H1 (cell line): ENCODE measurements around the gene FRZB. TPM values are rescaled to one million over a fixed set of nuclear protein-coding genes. Genes with fewer than 3 reads are reported as not detected.

Experiments used
- CTCF ChIA-PET: fragments of 300-600 bp; sonication (Branson Sonifier 250); formaldehyde crosslinking; loops from one replicate; lab custom pipeline; 2021; ENCODE audit not compliant: partially characterized antibody; lab: Charles Lee
- POLR2A ChIA-PET: fragments of 300-600 bp; sonication (Branson Sonifier 250); formaldehyde crosslinking; loops from one replicate; lab custom pipeline; 2021; ENCODE audit warnings: inconsistent platforms; ENCODE audit not compliant: partially characterized antibody; lab: Charles Lee
- DNase-seq, 2 experiments: peaks; one replicate each; pipeline versions ENCODE4 v3.0.0 to v3.0.0-alpha.2; 2010 to 2022; ENCODE audit warnings: low spot score in 2 of 2, low read depth in 1 of 2, mixed read lengths in 1 of 2
- FAIRE-seq: peaks from 2 replicates; lab custom pipeline; 2011; peaks lifted over from hg19 to GRCh38; lab: Jason Lieb, UNC
- H2AFZ ChIP-seq: 2 replicates; pipeline ENCODE4 v1.8.1; 2012; ENCODE audit warnings: low read length, inconsistent platforms
- H2AK5ac ChIP-seq: 2 replicates; pipeline ENCODE4 v1.6.1; 2013; ENCODE audit warnings: low read depth, low read length
- H2BK120ac ChIP-seq: replicated peaks from 2 replicates; pipeline ENCODE3; 2013; ENCODE audit warnings: low read depth, low read length, inconsistent platforms
- H2BK12ac ChIP-seq: 2 replicates; pipeline ENCODE4 v1.6.1; 2013; ENCODE audit warnings: low read depth, low read length
- H2BK15ac ChIP-seq: 2 replicates; pipeline ENCODE4 v1.6.1; 2013; ENCODE audit warnings: low read length
- H2BK20ac ChIP-seq: 2 replicates; pipeline ENCODE4 v1.6.1; 2013; ENCODE audit warnings: low read length
- H2BK5ac ChIP-seq: 2 replicates; pipeline ENCODE4 v1.6.1; 2013; ENCODE audit warnings: low read depth, low read length
- H3K14ac ChIP-seq: 2 replicates; pipeline ENCODE4 v1.6.1; 2013; ENCODE audit warnings: inconsistent platforms; ENCODE audit not compliant: insufficient read length
- H3K18ac ChIP-seq: 2 replicates; pipeline ENCODE4 v1.6.1; 2013; ENCODE audit warnings: low read length; ENCODE audit errors: extremely low read depth
- H3K23ac ChIP-seq: 2 replicates; pipeline ENCODE4 v1.6.1; 2013; ENCODE audit warnings: inconsistent platforms; ENCODE audit not compliant: insufficient read length
- H3K23me2 ChIP-seq: 2 replicates; pipeline ENCODE4 v1.6.1; 2013; ENCODE audit warnings: low read depth, low read length
- H3K27ac ChIP-seq: 2 replicates; pipeline ENCODE4 v1.6.1; 2011; ENCODE audit warnings: low read depth, low read length, inconsistent platforms
- H3K27me3 ChIP-seq, 4 experiments: replicated peaks in 1 of 4; 1 replicate in 1 of 4; 2 replicates in 3 of 4; pipeline versions ENCODE4 v1.6.1 to v1.8.1; 2011 to 2013; ENCODE audit warnings: low read length in 3 of 4, mild to moderate bottlenecking in 3 of 4, inconsistent platforms in 2 of 4, mixed read lengths in 2 of 4, moderate library complexity in 1 of 4; ENCODE audit not compliant: control insufficient read depth in 3 of 4, insufficient read depth in 3 of 4; ENCODE audit errors: extremely low read depth in 1 of 4
- H3K36me3 ChIP-seq, 4 experiments: 2 replicates each; pipeline versions ENCODE4 v1.6.1 to v1.8.1; 2011 to 2013; ENCODE audit warnings: mild to moderate bottlenecking in 4 of 4, low read length in 3 of 4, moderate library complexity in 2 of 4, control low read depth in 1 of 4, inconsistent platforms in 1 of 4; ENCODE audit not compliant: insufficient read depth in 4 of 4, control insufficient read depth in 2 of 4
- H3K4ac ChIP-seq: replicated peaks from 2 replicates; pipeline ENCODE3; 2013; ENCODE audit warnings: low read length, low read depth, mixed read lengths, inconsistent platforms; ENCODE audit not compliant: insufficient read length
- H3K4me1 ChIP-seq, 4 experiments: replicated peaks in 1 of 4; 1 replicate in 1 of 4; 2 replicates in 3 of 4; pipeline versions ENCODE4 v1.6.1 to v1.8.1; 2011 to 2013; ENCODE audit warnings: low read length in 3 of 4, inconsistent platforms in 2 of 4, mixed read lengths in 1 of 4; ENCODE audit not compliant: insufficient read depth in 4 of 4, control insufficient read depth in 3 of 4
- H3K4me2 ChIP-seq, 2 experiments: 2 replicates each; pipeline versions ENCODE4 v1.6.1 to v1.8.1; 2011 to 2013; ENCODE audit warnings: low read depth in 2 of 2, low read length in 2 of 2, control low read depth in 1 of 2, inconsistent platforms in 1 of 2, mild to moderate bottlenecking in 1 of 2; ENCODE audit not compliant: insufficient read depth in 1 of 2
- H3K4me3 ChIP-seq, 4 experiments: fragments of 200-600, 300-600 bp in 1 of 4; sonication (generic), shearing (Covaris generic), sonication (Bioruptor Twin) in 1 of 4; 2 replicates each; pipeline versions ENCODE4 v1.5.1 to v1.8.1; 2011 to 2016; ENCODE audit warnings: low read length in 4 of 4, low read depth in 3 of 4, control low read depth in 2 of 4, inconsistent platforms in 2 of 4, mild to moderate bottlenecking in 2 of 4, mixed read lengths in 1 of 4, moderate library complexity in 1 of 4; ENCODE audit not compliant: insufficient read depth in 2 of 4; ENCODE audit errors: extremely low read depth in 1 of 4
- H3K56ac ChIP-seq: replicated peaks from 2 replicates; pipeline ENCODE3; 2013; ENCODE audit warnings: low read depth, mild to moderate bottlenecking, mixed read lengths, low read length, inconsistent platforms; ENCODE audit not compliant: insufficient read length
- H3K79me1 ChIP-seq: 2 replicates; pipeline ENCODE4 v1.6.1; 2013; ENCODE audit warnings: low read depth, low read length, control low read depth
- H3K79me2 ChIP-seq, 2 experiments: 2 replicates each; pipeline versions ENCODE4 v1.6.1 to v1.8.1; 2012 to 2013; ENCODE audit warnings: low read length in 2 of 2, mild to moderate bottlenecking in 2 of 2, inconsistent platforms in 1 of 2; ENCODE audit not compliant: insufficient read depth in 2 of 2, control insufficient read depth in 1 of 2
- H3K9ac ChIP-seq, 4 experiments: replicated peaks in 1 of 4; 1 replicate in 1 of 4; 2 replicates in 3 of 4; pipeline versions ENCODE4 v1.6.1 to v1.8.1; 2011 to 2013; ENCODE audit warnings: low read depth in 3 of 4, low read length in 3 of 4, control low read depth in 2 of 4, mild to moderate bottlenecking in 2 of 4, moderate library complexity in 2 of 4, inconsistent platforms in 1 of 4; ENCODE audit errors: extremely low read depth in 1 of 4
- H3K9me3 ChIP-seq, 2 experiments: 2 replicates each; pipeline versions ENCODE4 v1.6.1 to v1.8.1; 2012 to 2013; ENCODE audit warnings: mild to moderate bottlenecking in 2 of 2, moderate library complexity in 2 of 2, control low read depth in 1 of 2, inconsistent platforms in 1 of 2, low read depth in 1 of 2, low read length in 1 of 2, mixed read lengths in 1 of 2; ENCODE audit not compliant: insufficient read depth in 2 of 2
- H4K20me1 ChIP-seq, 2 experiments: replicated peaks in 1 of 2; 2 replicates each; pipeline versions ENCODE3 to v1.8.1; 2011 to 2013; ENCODE audit warnings: inconsistent platforms in 2 of 2, low read length in 2 of 2, mild to moderate bottlenecking in 1 of 2; ENCODE audit not compliant: insufficient read depth in 2 of 2, control insufficient read depth in 1 of 2
- H4K5ac ChIP-seq: 2 replicates; pipeline ENCODE4 v1.6.1; 2013; ENCODE audit warnings: low read length, low read depth, mixed read lengths, inconsistent platforms; ENCODE audit not compliant: insufficient read length
- H4K8ac ChIP-seq: 2 replicates; pipeline ENCODE4 v1.8.0; 2013; ENCODE audit warnings: mild to moderate bottlenecking, moderate library complexity, low read length, inconsistent platforms; ENCODE audit not compliant: insufficient read depth; ENCODE audit errors: extremely low read depth
- H4K91ac ChIP-seq: replicated peaks from 2 replicates; pipeline ENCODE3; 2013; ENCODE audit warnings: low read length, mixed read lengths, inconsistent platforms; ENCODE audit not compliant: insufficient read length
- CBX8 ChIP-seq: fragments of 300-800, 300-1000 bp; sonication (generic); IDR thresholded peaks from 2 replicates; pipeline ENCODE4 v1.7.1; 2016; ENCODE audit warnings: low read depth, low read length, borderline replicate concordance
- EGR1 ChIP-seq: IDR thresholded peaks from 2 replicates; pipeline ENCODE4 v1.6.1; 2011; ENCODE audit warnings: low read depth, low read length, borderline replicate concordance
- JUND ChIP-seq: IDR thresholded peaks from 2 replicates; pipeline ENCODE4 v1.6.1; 2011; ENCODE audit warnings: mild to moderate bottlenecking, improper control_type of control experiment, low read length
- PHF8 ChIP-seq: fragments of 200-600 bp; sonication (generic); conservative IDR thresholded peaks from 2 replicates; pipeline ENCODE4 v1.7.1; 2012; ENCODE audit warnings: low read depth, mild to moderate bottlenecking, inconsistent platforms, low read length, moderate library complexity
- POLR2A ChIP-seq, 2 experiments: IDR thresholded peaks; 1 replicate in 1 of 2; 2 replicates in 1 of 2; pipeline ENCODE4 v1.6.1; 2011; ENCODE audit warnings: low read depth in 2 of 2, low read length in 2 of 2, mild to moderate bottlenecking in 2 of 2; ENCODE audit errors: control extremely low read depth in 1 of 2
- RBBP5 ChIP-seq: IDR thresholded peaks from 2 replicates; pipeline ENCODE4 v1.7.1; 2012; ENCODE audit warnings: low read depth, mild to moderate bottlenecking, inconsistent platforms, low read length, moderate library complexity, borderline replicate concordance
- SAP30 ChIP-seq: fragments of 300-600 bp; sonication (generic); IDR thresholded peaks from 2 replicates; pipeline ENCODE4 v1.7.1; 2012; ENCODE audit warnings: low read length, moderate library complexity, mild to moderate bottlenecking, inconsistent platforms; ENCODE audit not compliant: insufficient read depth, insufficient replicate concordance
- SIRT6 ChIP-seq: IDR thresholded peaks from one replicate; pipeline ENCODE4 v1.7.1; 2012; ENCODE audit warnings: low read length, inconsistent platforms
- SIX5 ChIP-seq: IDR thresholded peaks from 2 replicates; pipeline ENCODE4 v1.6.1; 2011; ENCODE audit warnings: mild to moderate bottlenecking, low read depth, low read length
- SP2 ChIP-seq: IDR thresholded peaks from 2 replicates; pipeline ENCODE4 v1.6.1; 2012; ENCODE audit warnings: mild to moderate bottlenecking, low read length, inconsistent platforms
- TAF1 ChIP-seq: IDR thresholded peaks from 2 replicates; pipeline ENCODE4 v1.6.1; 2011; ENCODE audit warnings: mild to moderate bottlenecking, low read depth, low read length
- TBP ChIP-seq: IDR thresholded peaks from 2 replicates; pipeline ENCODE4 v1.6.1; 2011; ENCODE audit warnings: low read depth, low read length, improper control_type of control experiment
- YY1 ChIP-seq: IDR thresholded peaks from 2 replicates; pipeline ENCODE4 v1.6.1; 2011; ENCODE audit warnings: low read depth, mild to moderate bottlenecking, low read length
- ZNF274 ChIP-seq: IDR thresholded peaks from 2 replicates; pipeline ENCODE4 v1.7.0; 2012; ENCODE audit warnings: low read length, borderline replicate concordance; ENCODE audit errors: extremely low read depth
- WGBS, 2 experiments: shearing (Covaris generic) in 1 of 2; methylation state at CpG; one replicate each; pipeline versions ENCODE4 v1.1.6 to v1.1.7; 2013 to 2015; ENCODE audit warnings: low lambda C conversion rate in 2 of 2, mixed read lengths in 2 of 2, inconsistent platforms in 1 of 2, low coverage in 1 of 2, missing lambda C conversion rate in 1 of 2; ENCODE audit not compliant: insufficient replicate concordance in 2 of 2, insufficient coverage in 1 of 2, insufficient read length in 1 of 2; ENCODE audit errors: extremely low coverage in 1 of 2, missing lambda C conversion rate in 1 of 2; 5-methylcytosine and 5-hydroxymethylcytosine counted together
- polyA plus RNA-seq, 7 experiments: library from polyadenylated mRNA; depleted of rRNA in 3 of 7; stranded (reverse) in 5 of 7; unstranded in 2 of 7; fragments of >200 nt in 5 of 7; fragments of 200-250 nt in 2 of 7; gene quantifications; 1 replicate in 5 of 7; 2 replicates in 1 of 7; 4 replicates in 1 of 7; pipeline versions ENCODE4 v1.2.1 to v1.2.3, GENCODE V29; 2011 to 2013; ENCODE audit warnings: missing spikeins in 2 of 7, mixed read lengths in 2 of 7
- total RNA-seq: library from RNA; stranded (reverse); fragmentation: NEBNext Ultra II Directional; extraction: Animal tissue kit (Norgen Biotek cat#: 25700); gene quantifications from 2 replicates; pipeline ENCODE4 v1.2.1, GENCODE V29; 2021

Gene FRZB
- total and polyA plus RNA-seq, 2 of the 8 experiments (the other 6 are each of a cell fraction or from before 2014, with no cell fraction given) = 4.4 to 4.6 TPM

GRCh38 chr2:182868054-182868796, 1.8 kb upstream of the FRZB start:
- no peaks in the 10 kb centered on the region for H3K79me1 ChIP-seq
- no peaks in the 10 kb centered on the region for H3K36me3 ChIP-seq
- H3K4me1 ChIP-seq = peaks cover 3 to 14% (median 7%) of the 10 kb centered on the region in 4 experiments; a peak in 6 of 7 replicates
- no peak overlapping the region for H4K5ac ChIP-seq
- H3K23ac ChIP-seq = no peak overlapping the region
- H2AFZ ChIP-seq = no peak overlapping the region
- H3K4ac ChIP-seq = no peak overlapping the region
- 43% methylated on average over 6 of the region's 6 CpGs; no CpG with 5 or more reads in 1 of the 2 experiments for WGBS, 2 experiments
- H3K18ac ChIP-seq = no peak overlapping the region
- POLR2A ChIA-PET = interaction anchor here (0.7 to 1.5 kb wide), 3 partner anchors 31 to 152 kb away, joined by 3 to 6 read pairs (median 3); partner anchors contain the start of gene DNAJC10
- FAIRE-seq (peak; percentile 24), DNase-seq (no peak)
- H2BK20ac ChIP-seq = no peak overlapping the region
- no peak overlapping the region for H3K9ac ChIP-seq
- no peak overlapping the region for H4K91ac ChIP-seq
- no peaks in the 10 kb centered on the region for H3K79me2 ChIP-seq
- H3K23me2 ChIP-seq = peaks cover 15% of the 10 kb centered on the region
- peak overlapping the region in 1 of 4 experiments; percentile 68; a peak in 2 of 8 replicates for H3K4me3 ChIP-seq
- no peaks in the 10 kb centered on the region for H3K9me3 ChIP-seq
- no peak overlapping the region for H2AK5ac ChIP-seq
- no peak overlapping the region for H2BK120ac ChIP-seq
- H3K14ac ChIP-seq = no peak overlapping the region
- H4K20me1 ChIP-seq = no peaks in the 10 kb centered on the region
- H3K27me3 ChIP-seq = peaks cover 2 to 19% (median 12%) of the 10 kb centered on the region in 4 experiments
- H3K27ac ChIP-seq = no peak overlapping the region
- no peak overlapping the region for H4K8ac ChIP-seq
- CTCF ChIA-PET = interaction anchor here (0.9 to 6.4 kb wide), 23 partner anchors 11 to 257 kb away, joined by 3 to 71 read pairs (median 4); no protein-coding TSS in a partner anchor
- no peak overlapping the region for H2BK5ac ChIP-seq
- no peak overlapping the region for H2BK12ac ChIP-seq
- peak overlapping the region; percentile 72 to 97 for H3K4me2 ChIP-seq
- H3K56ac ChIP-seq = no peak overlapping the region
- no peak overlapping the region for H2BK15ac ChIP-seq
- no peak for TF ChIP-seq SP2
- no peak for TF ChIP-seq SAP30
- no peak for TF ChIP-seq EGR1
- TF ChIP-seq JUND = no peak
- no peak for TF ChIP-seq TBP
- TF ChIP-seq CBX8 = no peak
- no peak for TF ChIP-seq SIX5
- no peak for TF ChIP-seq POLR2A (IDR thresholded peaks at IDR 0.05; ENCODE audit: control extremely low read depth in 1 of 2, low read depth in 2 of 2, low read length in 2 of 2)
- TF ChIP-seq SIRT6 = no peak
- no peak for TF ChIP-seq ZNF274
- no peak for TF ChIP-seq PHF8
- no peak for TF ChIP-seq YY1
- TF ChIP-seq RBBP5 = no peak
- no peak for TF ChIP-seq TAF1
